B cell (primary cell): ENCODE measurements around the gene PARP12. TPM values are rescaled to one million over a fixed set of nuclear protein-coding genes. Genes with fewer than 3 reads are reported as not detected.

Experiments used
- ATAC-seq: fragments of 200-7000 bp; cut with Tn5 transposase; one replicate; pipeline ENCODE4 v1.10.0; 2021; ENCODE audit warnings: low read depth, mild to moderate bottlenecking, moderate number of reproducible peaks, moderate library complexity
- CTCF ChIA-PET: fragments of 350-600 bp; sonication (Branson Sonifier 250); formaldehyde crosslinking; loops from one replicate; lab custom pipeline; 2021; ENCODE audit warnings: antibody characterized with exemption, inconsistent platforms; lab: Charles Lee
- POLR2A ChIA-PET: fragments of 350-600 bp; sonication (Branson Sonifier 250); formaldehyde crosslinking; loops from one replicate; lab custom pipeline; 2021; ENCODE audit warnings: antibody characterized with exemption; lab: Charles Lee
- DNase-seq: peaks from one replicate; pipeline ENCODE4 v3.0.0; 2013
- H2AFZ ChIP-seq: 2 replicates; pipeline ENCODE4 v1.6.1; 2012; ENCODE audit warnings: mild to moderate bottlenecking, low read depth, low read length; ENCODE audit not compliant: insufficient read depth, poor library complexity, severe bottlenecking
- H3K27ac ChIP-seq, 2 donors: 1 replicate in 1 of 2; 2 replicates in 1 of 2; pipeline ENCODE4 v1.5.1; 2012 to 2013; ENCODE audit warnings: low read length in 2 of 2, mild to moderate bottlenecking in 2 of 2, moderate library complexity in 1 of 2
- H3K27me3 ChIP-seq, 4 experiments: fragments of 200-600 bp in 1 of 4; sonication (generic) in 1 of 4; replicated peaks in 1 of 4; 1 replicate in 2 of 4; 2 replicates in 2 of 4; pipeline versions ENCODE4 v1.6.1 to v1.7.0; 2013 to 2016; ENCODE audit warnings: low read length in 3 of 4, mild to moderate bottlenecking in 2 of 4, mixed read lengths in 1 of 4, moderate library complexity in 1 of 4; ENCODE audit not compliant: insufficient read depth in 4 of 4, control insufficient read depth in 3 of 4; ENCODE audit errors: control extremely low read depth in 1 of 4
- H3K36me3 ChIP-seq, 2 experiments: replicated peaks in 1 of 2; 1 replicate in 1 of 2; 2 replicates in 1 of 2; pipeline versions ENCODE4 v1.6.1 to v1.7.1; 2013; ENCODE audit warnings: low read length in 1 of 2; ENCODE audit not compliant: insufficient read depth in 2 of 2, control insufficient read depth in 1 of 2; ENCODE audit errors: control extremely low read depth in 1 of 2, extremely low read depth in 1 of 2
- H3K4me1 ChIP-seq, 2 donors: fragments of 200-600 bp in 1 of 2; sonication (generic) in 1 of 2; 1 replicate in 1 of 2; 2 replicates in 1 of 2; pipeline versions ENCODE4 v1.5.1 to v1.6.1; 2013 to 2017; ENCODE audit warnings: low read length in 2 of 2; ENCODE audit not compliant: control insufficient read depth in 2 of 2, insufficient read depth in 2 of 2
- H3K4me2 ChIP-seq: replicated peaks from 2 replicates; pipeline ENCODE3; 2012; ENCODE audit warnings: mild to moderate bottlenecking, low read depth, low read length; ENCODE audit not compliant: poor library complexity, severe bottlenecking
- H3K4me3 ChIP-seq, 5 experiments: fragments of 200-600 bp in 1 of 5; sonication (generic) in 1 of 5; 1 replicate in 3 of 5; 2 replicates in 2 of 5; pipeline versions ENCODE4 v1.5.1 to v1.7.0; 2011 to 2016; ENCODE audit warnings: low read length in 4 of 5, mild to moderate bottlenecking in 4 of 5, low read depth in 2 of 5, control low read depth in 1 of 5, moderate library complexity in 1 of 5; ENCODE audit not compliant: insufficient read depth in 1 of 5; ENCODE audit errors: control extremely low read depth in 1 of 5, extremely low read depth in 1 of 5
- H3K79me2 ChIP-seq: fragments of 200-600 bp; sonication (generic); one replicate; pipeline ENCODE4 v1.6.0; 2016; ENCODE audit warnings: low read length; ENCODE audit not compliant: control insufficient read depth, insufficient read depth
- H3K9ac ChIP-seq: fragments of 200-600 bp; sonication (generic); 2 replicates; pipeline ENCODE4 v1.6.1; 2017; ENCODE audit warnings: mild to moderate bottlenecking, low read length, moderate library complexity
- H3K9me3 ChIP-seq, 3 donors: one replicate each; pipeline versions ENCODE4 v1.6.1 to v1.7.1; 2013; ENCODE audit warnings: low read length in 2 of 3; ENCODE audit not compliant: control insufficient read depth in 2 of 3, insufficient read depth in 1 of 3; ENCODE audit errors: control extremely low read depth in 1 of 3
- H4K20me1 ChIP-seq: 2 replicates; pipeline ENCODE4 v1.6.0; 2012; ENCODE audit warnings: mild to moderate bottlenecking, low read length; ENCODE audit not compliant: insufficient read depth, control insufficient read depth, poor library complexity, severe bottlenecking
- H3K27ac Mint-ChIP-seq: one replicate; pipeline ENCODE4 v1.8.0; 2021; ENCODE audit warnings: mixed read lengths
- H3K27me3 Mint-ChIP-seq: one replicate; pipeline ENCODE4 v1.8.0; 2021; ENCODE audit warnings: mixed read lengths
- H3K4me1 Mint-ChIP-seq: one replicate; pipeline ENCODE4 v1.8.0; 2021; ENCODE audit warnings: mixed read lengths
- H3K4me3 Mint-ChIP-seq: one replicate; pipeline ENCODE4 v1.8.0; 2021; ENCODE audit warnings: mixed read lengths
- H3K9me3 Mint-ChIP-seq: one replicate; pipeline ENCODE4 v1.8.0; 2022; ENCODE audit warnings: mixed read lengths; ENCODE audit not compliant: insufficient read depth
- EZH2 ChIP-seq: IDR thresholded peaks from 2 replicates; pipeline ENCODE4 v1.6.1; 2012; ENCODE audit warnings: borderline replicate concordance, low read depth, mild to moderate bottlenecking, moderate library complexity, low read length; ENCODE audit not compliant: insufficient read depth, poor library complexity, severe bottlenecking
- WGBS: methylation state at CpG from one replicate; pipeline ENCODE4 v1.1.5; 2013; ENCODE audit warnings: missing lambda C conversion rate; ENCODE audit not compliant: insufficient coverage; 5-methylcytosine and 5-hydroxymethylcytosine counted together
- intact Hi-C: fragments of 100-400 bp; cut with micrococcal nuclease; formaldehyde crosslinking; loops from one replicate; pipeline ENCODE4 v1.10.0; 2022
- polyA plus RNA-seq: library from polyadenylated mRNA; depleted of rRNA; stranded (reverse); fragments of >200 nt; gene quantifications from 2 replicates; pipeline ENCODE4 v1.2.3, GENCODE V29; 2012
- total RNA-seq, 2 donors: library from RNA; stranded (reverse); fragments of 120-200 nt in 1 of 2; gene quantifications; 1 replicate in 1 of 2; 2 replicates in 1 of 2; pipeline versions ENCODE4 v1.2.3 to v1.2.4, GENCODE V29; 2013 to 2022
- TF ChIP-seq, protein P1 (sequence below): fragments of 200-600 bp; IDR thresholded peaks from one replicate; pipeline ENCODE4 v1.8.0; 2022; ENCODE audit warnings: antibody characterized with exemption, mild to moderate bottlenecking

PARP12 gene
- total and polyA plus RNA-seq, 2 donors (not counting 1 experiment from before 2014, with no cell fraction given), result 170 to 177 TPM

- Histone ChIP-seq H3K4me3 (no peak overlapping the region), H3K27me3 (no peaks in the 10 kb centered on the region), H2AFZ (no peak overlapping the region), H3K4me2 (no peak overlapping the region), H3K4me1 (peaks cover 0 to 7% of the 10 kb centered on the region in 2 donors), H3K79me2 (no peaks in the 10 kb centered on the region), H3K27ac (no peak overlapping the region), H3K9ac (no peak overlapping the region), H3K9me3 (no peaks in the 10 kb centered on the region), H4K20me1 (no peaks in the 10 kb centered on the region), H3K36me3 (no peaks in the 10 kb centered on the region)
- no peak overlapping the region for H3K27ac Mint-ChIP-seq
- intact Hi-C loops, result no loop called here
- DNase-seq (no peak), ATAC-seq (no peak)
- no peaks in the 10 kb centered on the region for H3K9me3 Mint-ChIP-seq
- WGBS, result 94% methylated on average over 2 of the region's 2 CpGs
- POLR2A ChIA-PET, result interaction anchor here (0.7 kb wide), 1 partner anchor 279 kb away, joined by 8 read pairs; no protein-coding TSS in a partner anchor
- H3K27me3 Mint-ChIP-seq, result no peaks in the 10 kb centered on the region
- TF ChIP-seq, protein P1, sequence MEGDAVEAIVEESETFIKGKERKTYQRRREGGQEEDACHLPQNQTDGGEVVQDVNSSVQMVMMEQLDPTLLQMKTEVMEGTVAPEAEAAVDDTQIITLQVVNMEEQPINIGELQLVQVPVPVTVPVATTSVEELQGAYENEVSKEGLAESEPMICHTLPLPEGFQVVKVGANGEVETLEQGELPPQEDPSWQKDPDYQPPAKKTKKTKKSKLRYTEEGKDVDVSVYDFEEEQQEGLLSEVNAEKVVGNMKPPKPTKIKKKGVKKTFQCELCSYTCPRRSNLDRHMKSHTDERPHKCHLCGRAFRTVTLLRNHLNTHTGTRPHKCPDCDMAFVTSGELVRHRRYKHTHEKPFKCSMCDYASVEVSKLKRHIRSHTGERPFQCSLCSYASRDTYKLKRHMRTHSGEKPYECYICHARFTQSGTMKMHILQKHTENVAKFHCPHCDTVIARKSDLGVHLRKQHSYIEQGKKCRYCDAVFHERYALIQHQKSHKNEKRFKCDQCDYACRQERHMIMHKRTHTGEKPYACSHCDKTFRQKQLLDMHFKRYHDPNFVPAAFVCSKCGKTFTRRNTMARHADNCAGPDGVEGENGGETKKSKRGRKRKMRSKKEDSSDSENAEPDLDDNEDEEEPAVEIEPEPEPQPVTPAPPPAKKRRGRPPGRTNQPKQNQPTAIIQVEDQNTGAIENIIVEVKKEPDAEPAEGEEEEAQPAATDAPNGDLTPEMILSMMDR, result no peak
- TF ChIP-seq EZH2, result no peak
- CTCF ChIA-PET, result interaction anchor here (1.3 to 3.8 kb wide), 2 partner anchors 347 to 375 kb away, joined by 3 to 15 read pairs; no protein-coding TSS in a partner anchor
- peaks cover 10% of the 10 kb centered on the region for H3K4me1 Mint-ChIP-seq
- H3K4me3 Mint-ChIP-seq, result no peak overlapping the region
Observed at GRCh38 chr7:139993592-139993991, 69.2 kb downstream of the PARP12 start.

GRCh38 chr7:139993169-139993568 is 69.6 kb downstream of the PARP12 start:
- intact Hi-C loops, result no loop called here
- no peak for DNase-seq
- no peak overlapping the region for H3K4me3 ChIP-seq

More at GRCh38 chr7:139993169-139993568, 69.6 kb downstream of the PARP12 start:
- no peaks in the 10 kb centered on the region for H3K79me2 ChIP-seq
- no peak overlapping the region for H2AFZ ChIP-seq
- Mint-ChIP-seq H3K27ac (no peak overlapping the region), H3K4me1 (peaks cover 10% of the 10 kb centered on the region), H3K9me3 (no peaks in the 10 kb centered on the region), H3K4me3 (no peak overlapping the region), H3K27me3 (no peaks in the 10 kb centered on the region)
- CTCF ChIA-PET, result interaction anchor here (3.8 kb wide), 1 partner anchor 347 kb away, joined by 15 read pairs; no protein-coding TSS in a partner anchor
- whole genome bisulfite sequencing, result 94% methylated on average over 4 of the region's 8 CpGs
- H4K20me1 ChIP-seq, result no peaks in the 10 kb centered on the region
- H3K36me3 ChIP-seq, result no peaks in the 10 kb centered on the region
- no peak for TF ChIP-seq EZH2
- TF ChIP-seq, protein P1, result no peak
- no peak for ATAC-seq
- peaks cover 0 to 7% of the 10 kb centered on the region in 2 donors for H3K4me1 ChIP-seq
- POLR2A ChIA-PET, result interaction anchor here (0.7 kb wide), 1 partner anchor 279 kb away, joined by 8 read pairs; no protein-coding TSS in a partner anchor
- H3K9ac ChIP-seq, result no peak overlapping the region
- H3K27ac ChIP-seq, result no peak overlapping the region
- H3K27me3 ChIP-seq, result no peaks in the 10 kb centered on the region
- H3K9me3 ChIP-seq, result no peaks in the 10 kb centered on the region
- no peak overlapping the region for H3K4me2 ChIP-seq
